HG02763 (cell line): Measurements from ENCODE around the gene RPL11.
"Not testable (repeated sequence)": the region's sequence is repeated elsewhere in the genome, so short reads cannot be mapped to it uniquely, and the experiment has no call there.

Experiments
- ATAC-seq: cut with Tn5 transposase; IDR thresholded peaks from one replicate; pipeline ENCODE4 v1.9.1; 2021; ENCODE audit warnings: mild to moderate bottlenecking, moderate library complexity; ENCODE audit not compliant: unreplicated experiment

The RPL11 gene

GRCh38 chr1:23727362-23727811, 35.8 kb downstream of the RPL11 start:
- ATAC-seq = no peak

- ATAC-seq = no peak
These were observed 41.0 kb downstream of the RPL11 start for GRCh38 chr1:23732363-23733224.

- not testable (repeated sequence) for ATAC-seq
These were observed 41.7 kb downstream of the RPL11 start for GRCh38 chr1:23733281-23733680.

- no peak for ATAC-seq
These were observed 45.0 kb downstream of the RPL11 start for GRCh38 chr1:23736437-23737134.

GRCh38 chr1:23741609-23742008, 50.0 kb downstream of the RPL11 start:
- ATAC-seq = no peak

GRCh38 chr1:23742670-23743286, 51.2 kb downstream of the RPL11 start:
- no peak for ATAC-seq

GRCh38 chr1:23743287-23744152, 51.9 kb downstream of the RPL11 start, which contains the start of gene ELOA:
Gene ELOA (plus strand): TSS chr1:23743471. CDS start chr1:23743504, 33 bp downstream.
- ATAC-seq = peak; percentile 73

- ATAC-seq = no peak
These were observed 53.9 kb downstream of the RPL11 start for GRCh38 chr1:23745515-23745914.
